ENCODE results near the gene PHAF1. TPM values are rescaled to one million over a fixed set of nuclear protein-coding genes. Genes with fewer than 3 reads are reported as not detected.

The PHAF1 gene
- total and polyA plus RNA-seq, 10 donors: 5.5 to 44.0 (median 18.4) TPM

DNA sequence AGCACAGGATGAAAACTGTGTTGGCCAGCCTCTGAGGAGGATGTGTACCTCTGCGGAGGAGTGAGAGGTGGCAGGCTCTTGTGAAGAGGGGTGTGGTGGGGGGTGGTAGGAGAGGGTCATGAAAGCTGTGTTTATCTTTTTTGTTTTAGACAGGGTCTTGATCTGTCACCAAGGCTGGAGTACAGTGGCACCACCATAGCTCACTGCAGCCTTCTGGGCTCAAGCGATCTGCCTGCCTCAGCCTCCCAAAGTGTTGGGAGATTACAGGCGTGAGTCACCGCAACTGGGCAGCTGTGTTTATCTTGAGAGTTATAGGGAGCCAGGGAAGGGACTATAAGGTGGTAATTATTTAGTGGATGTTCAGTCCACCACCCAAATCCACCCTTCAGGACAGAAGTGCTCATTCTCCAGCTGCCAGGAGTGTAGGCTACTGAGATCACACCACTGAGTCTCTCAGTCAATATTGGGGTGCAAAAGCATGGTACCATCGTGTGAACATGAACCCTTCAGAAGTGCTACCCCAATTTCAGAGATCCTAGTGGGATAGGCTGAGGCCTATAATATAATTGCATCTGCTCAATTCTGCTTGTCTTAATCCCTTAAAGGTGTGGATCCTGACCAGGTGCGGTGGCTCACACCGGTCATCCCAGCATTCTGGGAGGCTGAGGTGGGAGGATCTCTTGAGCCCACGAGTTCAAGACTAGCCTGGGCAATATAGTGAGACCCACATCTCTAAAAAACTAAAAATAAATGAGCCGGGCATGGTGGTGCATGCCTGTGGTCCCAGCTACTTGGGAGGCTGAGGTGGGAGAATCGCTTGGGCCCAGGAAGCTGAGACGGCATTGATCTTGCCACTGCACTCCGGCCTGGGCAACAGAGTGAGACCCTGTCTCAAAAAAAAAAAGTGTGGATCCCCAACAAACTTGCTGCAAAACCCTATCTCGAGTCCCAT, 81.0 kb downstream of the PHAF1 start:
- Histone ChIP-seq H3K27me3 (replicated peaks in 1 of 7) (peaks cover 0 to 21% (median 0%) of the 10 kb centered on the region in 7 donors), H3K36me3 (peaks cover 0 to 41% (median 19%) of the 10 kb centered on the region in 6 donors), H3K9me3 (no peaks in the 10 kb centered on the region), H3K4me3 (peak overlapping the region in 5 of 8 donors; percentile 35 to 69 (median 46)), H3K4me1 (peaks cover 29 to 87% (median 55%) of the 10 kb centered on the region in 6 donors), H3K27ac (peak overlapping the region in 7 of 8 donors; percentile 11 to 95 (median 84))
- WGBS, 5 donors: 74 to 86% (median 78%) methylated on average over 11 to 13 of the region's 13 CpGs
- intact Hi-C loops (cut with DNase I; ENCODE audit: low total_unique reads): no loop called here
- no peak for DNase-seq
- TF ChIP-seq POLR2A (IDR thresholded peaks at IDR 0.05) (no peak), POLR2AphosphoS5 (IDR thresholded peaks at IDR 0.05) (no peak)
- TF ChIP-seq, protein P1, sequence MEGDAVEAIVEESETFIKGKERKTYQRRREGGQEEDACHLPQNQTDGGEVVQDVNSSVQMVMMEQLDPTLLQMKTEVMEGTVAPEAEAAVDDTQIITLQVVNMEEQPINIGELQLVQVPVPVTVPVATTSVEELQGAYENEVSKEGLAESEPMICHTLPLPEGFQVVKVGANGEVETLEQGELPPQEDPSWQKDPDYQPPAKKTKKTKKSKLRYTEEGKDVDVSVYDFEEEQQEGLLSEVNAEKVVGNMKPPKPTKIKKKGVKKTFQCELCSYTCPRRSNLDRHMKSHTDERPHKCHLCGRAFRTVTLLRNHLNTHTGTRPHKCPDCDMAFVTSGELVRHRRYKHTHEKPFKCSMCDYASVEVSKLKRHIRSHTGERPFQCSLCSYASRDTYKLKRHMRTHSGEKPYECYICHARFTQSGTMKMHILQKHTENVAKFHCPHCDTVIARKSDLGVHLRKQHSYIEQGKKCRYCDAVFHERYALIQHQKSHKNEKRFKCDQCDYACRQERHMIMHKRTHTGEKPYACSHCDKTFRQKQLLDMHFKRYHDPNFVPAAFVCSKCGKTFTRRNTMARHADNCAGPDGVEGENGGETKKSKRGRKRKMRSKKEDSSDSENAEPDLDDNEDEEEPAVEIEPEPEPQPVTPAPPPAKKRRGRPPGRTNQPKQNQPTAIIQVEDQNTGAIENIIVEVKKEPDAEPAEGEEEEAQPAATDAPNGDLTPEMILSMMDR (IDR thresholded peaks at IDR 0.05 in 8 of 11, conservative IDR thresholded peaks at IDR 0.05 in 3 of 11): no peak

DNA sequence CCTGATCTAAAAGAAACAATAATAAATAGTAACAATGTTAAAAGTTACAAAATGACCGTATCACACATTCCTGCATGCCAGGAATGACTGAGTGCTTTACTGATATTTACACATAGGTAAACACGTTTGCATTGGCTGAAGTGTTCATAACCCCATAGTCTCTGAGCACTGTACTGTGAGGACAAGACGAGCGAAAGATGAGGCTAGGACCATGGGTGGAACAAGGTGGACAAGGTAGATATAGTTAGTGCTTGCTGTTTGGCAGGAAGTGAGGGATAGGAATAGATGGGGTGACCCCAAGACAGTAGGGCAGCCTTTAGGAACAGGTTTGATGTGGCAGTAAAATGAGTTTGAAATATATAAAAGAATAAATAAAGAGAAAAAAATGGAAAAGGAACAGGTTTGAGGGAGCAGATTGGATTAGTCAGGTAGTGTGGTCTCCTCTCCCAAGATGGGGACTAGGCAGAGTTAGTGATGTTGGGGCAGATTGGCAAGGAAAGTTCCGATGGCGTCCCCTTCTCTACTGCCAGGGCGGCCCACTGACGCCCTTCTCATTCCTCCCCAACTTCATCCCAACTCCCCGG, 81.8 kb downstream of the PHAF1 start:
- Histone ChIP-seq H3K4me1 (peaks cover 29 to 87% (median 52%) of the 10 kb centered on the region in 6 donors), H3K27ac (peak overlapping the region; percentile 33 to 95 (median 84)), H3K4me3 (peak overlapping the region; percentile 73 to 99 (median 98)), H3K36me3 (peaks cover 0 to 49% (median 27%) of the 10 kb centered on the region in 6 donors), H3K9me3 (no peaks in the 10 kb centered on the region), H3K27me3 (replicated peaks in 1 of 7) (peaks cover 0 to 15% (median 0%) of the 10 kb centered on the region in 7 donors)
- DNase-seq: no peak
- intact Hi-C loops (cut with DNase I; ENCODE audit: low total_unique reads): no loop called here
- WGBS, 5 donors: 22 to 33% (median 26%) methylated on average over 9 of the region's 9 CpGs
- no peak for TF ChIP-seq POLR2AphosphoS5 (IDR thresholded peaks at IDR 0.05)

DNA sequence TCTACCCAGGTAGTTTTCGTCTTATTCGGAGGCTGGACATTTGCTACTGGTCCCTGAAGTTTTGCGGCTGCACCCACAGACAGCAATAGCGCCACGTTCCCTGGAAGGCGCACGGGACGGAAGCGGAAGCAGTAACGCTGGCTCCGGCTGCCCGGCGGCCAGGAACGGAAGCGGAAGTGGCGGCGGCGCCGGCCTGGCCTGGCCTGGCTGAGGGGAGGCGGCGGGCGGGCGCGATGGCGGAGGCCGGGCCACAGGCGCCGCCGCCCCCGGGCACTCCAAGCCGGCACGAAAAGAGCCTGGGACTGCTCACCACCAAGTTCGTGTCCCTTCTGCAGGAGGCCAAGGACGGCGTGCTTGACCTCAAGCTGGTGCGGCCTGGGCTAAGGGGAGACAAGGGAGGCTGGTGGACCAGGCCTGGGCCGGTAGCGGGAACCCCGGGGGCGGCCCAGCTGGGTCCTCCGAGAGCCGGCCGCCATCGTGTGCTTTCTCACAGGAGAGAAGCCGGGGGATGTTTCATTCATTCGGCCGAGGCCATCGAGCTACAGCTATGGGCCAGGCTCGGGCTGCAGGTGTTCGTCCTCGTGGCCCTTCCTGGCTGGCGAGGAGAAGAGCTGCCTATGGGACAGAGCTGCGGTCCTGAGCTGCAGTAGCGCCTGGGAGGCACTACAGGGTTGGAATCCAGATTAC, 82.4 kb downstream of the PHAF1 start, which contains the start of gene E2F4:
Gene E2F4 (plus strand): TSS at position 161 of the 687 bp plus-strand sequence. CDS start 73 bp downstream, at position 234.
- Histone ChIP-seq H3K9me3 (no peaks in the 10 kb centered on the region), H3K27me3 (replicated peaks in 1 of 7) (peaks cover 0 to 8% (median 0%) of the 10 kb centered on the region in 7 donors), H3K27ac (peak within 1 kb of the TSS; percentile 33 to 95 (median 84)), H3K4me3 (peak within 1 kb of the TSS; percentile 73 to 99 (median 98)), H3K4me1 (peaks cover 29 to 87% (median 51%) of the 10 kb centered on the region in 6 donors), H3K36me3 (peaks cover 0 to 49% (median 33%) of the 10 kb centered on the region in 6 donors)
- TF ChIP-seq POLR2A (IDR thresholded peaks at IDR 0.05) (peak in 2 of 3 donors; percentile 49 to 62), POLR2AphosphoS5 (IDR thresholded peaks at IDR 0.05) (peak; percentile 96 to 99 (median 97))
- TF ChIP-seq, protein P1 (IDR thresholded peaks at IDR 0.05 in 8 of 11, conservative IDR thresholded peaks at IDR 0.05 in 3 of 11): peak in 2 of 11 experiments; percentile 9 to 35
- intact Hi-C loops (cut with DNase I; ENCODE audit: low total_unique reads): no loop called here
- DNase-seq: peak; percentile 99
- WGBS, 5 donors: 0 to 1% (median 1%) methylated on average over 26 to 54 of the region's 54 CpGs

- 16 to 39% (median 29%) methylated on average over 17 of the region's 17 CpGs for WGBS, 5 donors
- Histone ChIP-seq H3K27ac (peak overlapping the region in 6 of 8 donors; percentile 33 to 95 (median 86)), H3K9me3 (no peaks in the 10 kb centered on the region), H3K4me1 (peaks cover 29 to 87% (median 51%) of the 10 kb centered on the region in 6 donors), H3K4me3 (peak overlapping the region; percentile 73 to 99 (median 98)), H3K27me3 (replicated peaks in 1 of 7) (peaks cover 0 to under 1% (median 0%) of the 10 kb centered on the region in 7 donors), H3K36me3 (peaks cover 0 to 50% (median 41%) of the 10 kb centered on the region in 6 donors)
- intact Hi-C loops (cut with DNase I; ENCODE audit: low total_unique reads): no loop called here
- TF ChIP-seq, protein P1 (IDR thresholded peaks at IDR 0.05 in 8 of 11, conservative IDR thresholded peaks at IDR 0.05 in 3 of 11): no peak
- TF ChIP-seq POLR2AphosphoS5 (IDR thresholded peaks at IDR 0.05) (no peak), POLR2A (IDR thresholded peaks at IDR 0.05) (no peak)
- no peak for DNase-seq
Measured at GRCh38 chr16:67192781-67193361, 83.1 kb downstream of the PHAF1 start.
